GM12892 (cell line): ENCODE results near the gene LIMK2.

Experiments
- POLR2A ChIP-seq: IDR thresholded peaks from 2 replicates; pipeline ENCODE4 v1.6.1; 2011; ENCODE audit warnings: low read depth, low read length, control low read depth
- POLR2AphosphoS5 ChIP-seq: IDR thresholded peaks from 2 replicates; pipeline ENCODE4 v1.6.1; 2011; ENCODE audit warnings: low read depth, low read length, control low read depth
- TAF1 ChIP-seq: IDR thresholded peaks from 2 replicates; pipeline ENCODE4 v1.6.1; 2011; ENCODE audit warnings: low read depth, mild to moderate bottlenecking, control low read depth, low read length, borderline replicate concordance

DNA sequence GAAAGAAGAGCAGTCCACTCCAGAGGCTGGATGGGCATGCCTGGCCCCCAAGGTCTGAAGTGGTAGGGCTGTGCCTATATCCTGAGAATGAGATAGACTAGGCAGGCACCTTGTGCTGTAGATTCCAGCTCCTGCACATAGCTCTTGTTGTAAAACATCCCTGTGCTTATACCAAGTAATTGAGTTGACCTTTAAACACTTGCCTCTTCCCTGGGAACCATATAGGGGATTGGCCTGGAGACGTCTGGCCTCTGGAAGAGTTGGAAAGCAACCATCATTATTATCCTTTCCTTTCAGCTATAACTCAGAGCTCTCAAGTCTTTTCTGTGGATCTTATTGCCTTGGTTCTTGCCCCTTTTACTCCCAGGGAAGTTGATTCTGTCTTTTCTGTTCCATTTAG is 15.1 kb downstream of the LIMK2 start:
- no peak for TF ChIP-seq TAF1
- no peak for TF ChIP-seq POLR2AphosphoS5
- TF ChIP-seq POLR2A: no peak
